SU-DHL-6 (cell line): ENCODE measurements around the gene PRPF6.

ENCODE experiments used
- CTCF ChIP-seq: fragments of 200-600 bp; sonication (generic); IDR thresholded peaks from one replicate; pipeline ENCODE4 v1.5.1; 2017; ENCODE audit warnings: antibody characterized with exemption, mild to moderate bottlenecking, low read length, moderate library complexity; ENCODE audit not compliant: insufficient read depth, poor library complexity, severe bottlenecking
- EZH2phosphoT487 ChIP-seq: fragments of 200-600 bp; sonication (generic), shearing (Covaris generic); conservative IDR thresholded peaks from 2 replicates; pipeline ENCODE4 v1.6.1; 2018; ENCODE audit warnings: mild to moderate bottlenecking, antibody characterized with exemption, low read length, moderate library complexity, mixed read lengths

DNA sequence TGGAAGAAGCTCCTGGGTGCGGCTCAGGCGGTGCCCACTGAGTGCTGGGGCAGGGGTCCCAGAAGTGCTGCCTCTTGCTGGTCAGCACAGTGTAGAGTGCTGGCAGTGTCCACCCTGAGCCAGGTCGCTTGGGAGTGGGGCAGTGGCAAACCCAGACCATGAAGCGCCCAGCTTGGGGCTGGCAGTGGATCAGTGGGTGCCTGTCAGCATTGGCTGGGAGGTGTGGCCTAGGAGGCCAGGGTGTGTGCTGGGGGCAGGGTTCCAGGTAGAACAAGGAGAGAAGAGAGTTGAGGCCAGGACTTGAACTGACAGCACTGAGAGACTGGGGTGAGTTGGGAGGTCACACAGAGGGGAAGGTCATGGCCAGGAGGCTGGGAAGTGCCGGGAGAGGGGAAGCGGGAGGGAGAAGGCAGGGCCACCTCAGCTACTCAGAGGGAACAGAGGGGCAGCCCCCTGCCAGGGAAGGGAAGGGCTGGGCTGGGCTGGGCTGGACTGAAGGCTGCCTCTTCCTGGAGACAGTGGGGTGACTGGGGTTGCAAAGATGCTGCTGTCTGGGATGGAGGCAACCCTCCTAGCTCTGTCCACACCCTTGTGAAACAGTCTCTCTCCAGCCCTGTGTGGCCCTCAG, 86.2 kb downstream of the PRPF6 start:
- TF ChIP-seq CTCF (no peak), EZH2phosphoT487 (no peak)
